Central memory CD8-positive, alpha-beta T cell (primary cell): Measurements from ENCODE around the gene DNAH5.

Experiments used
- ATAC-seq: fragments of 150-1000 bp; cut with Tn5 transposase; replicated peaks from 2 replicates; pipeline ENCODE4 v1.10.0; 2022; ENCODE audit warnings: mild to moderate bottlenecking, moderate FRiP score, moderate number of reproducible peaks; ENCODE audit not compliant: poor library complexity, severe bottlenecking; ENCODE audit errors: extremely low read depth
- DNase-seq, 2 donors: peaks; one replicate each; pipeline ENCODE4 v3.0.0; 2021; ENCODE audit warnings: low spot score in 2 of 2
- H3K27ac Mint-ChIP-seq: one replicate; pipeline ENCODE4 v1.8.0; 2022; ENCODE audit warnings: low read depth, mild to moderate bottlenecking, moderate library complexity, mixed read lengths
- H3K27me3 Mint-ChIP-seq: one replicate; pipeline ENCODE4 v1.8.0; 2022; ENCODE audit warnings: mixed read lengths
- H3K36me3 Mint-ChIP-seq: one replicate; pipeline ENCODE4 v1.8.0; 2022; ENCODE audit warnings: mild to moderate bottlenecking, moderate library complexity, mixed read lengths; ENCODE audit not compliant: insufficient read depth
- H3K4me1 Mint-ChIP-seq: one replicate; pipeline ENCODE4 v1.8.0; 2022; ENCODE audit warnings: mixed read lengths
- H3K4me3 Mint-ChIP-seq: one replicate; pipeline ENCODE4 v1.8.0; 2022; ENCODE audit warnings: mild to moderate bottlenecking, moderate library complexity, mixed read lengths
- H3K9me3 Mint-ChIP-seq: one replicate; pipeline ENCODE4 v1.8.0; 2022; ENCODE audit warnings: mixed read lengths

DNAH5 gene

GRCh38 chr5:13930541-13931171 is 13.8 kb downstream of the DNAH5 start:
- no peak for ATAC-seq
- Mint-ChIP-seq H3K27ac (no peak overlapping the region), H3K4me3 (no peak overlapping the region), H3K9me3 (peaks cover 6% of the 10 kb centered on the region), H3K36me3 (no peaks in the 10 kb centered on the region), H3K4me1 (no peaks in the 10 kb centered on the region), H3K27me3 (no peaks in the 10 kb centered on the region)
- no peak for DNase-seq

- no peaks in the 10 kb centered on the region for H3K27me3 Mint-ChIP-seq
- ATAC-seq: no peak
- no peak for DNase-seq
Measured at GRCh38 chr5:13926731-13927130, 17.8 kb downstream of the DNAH5 start.

GRCh38 chr5:13921578-13921977 is 22.9 kb downstream of the DNAH5 start:
- Mint-ChIP-seq H3K27me3 (no peaks in the 10 kb centered on the region), H3K4me3 (no peak overlapping the region), H3K27ac (no peak overlapping the region), H3K9me3 (peaks cover 15% of the 10 kb centered on the region), H3K4me1 (no peaks in the 10 kb centered on the region), H3K36me3 (no peaks in the 10 kb centered on the region)
- no peak for ATAC-seq
- DNase-seq: no peak

More at GRCh38 chr5:13926731-13927130, 17.8 kb downstream of the DNAH5 start:
- no peak overlapping the region for H3K4me3 Mint-ChIP-seq
- peaks cover 9% of the 10 kb centered on the region for H3K9me3 Mint-ChIP-seq
- no peaks in the 10 kb centered on the region for H3K36me3 Mint-ChIP-seq
- H3K4me1 Mint-ChIP-seq: no peaks in the 10 kb centered on the region
- no peak overlapping the region for H3K27ac Mint-ChIP-seq

- ATAC-seq (no peak), DNase-seq (no peak)
- no peaks in the 10 kb centered on the region for H3K4me1 Mint-ChIP-seq
- H3K9me3 Mint-ChIP-seq: peaks cover 8% of the 10 kb centered on the region
- no peak overlapping the region for H3K27ac Mint-ChIP-seq
- H3K4me3 Mint-ChIP-seq: no peak overlapping the region
- no peaks in the 10 kb centered on the region for H3K27me3 Mint-ChIP-seq
- no peaks in the 10 kb centered on the region for H3K36me3 Mint-ChIP-seq
Measured at GRCh38 chr5:13919786-13920185, 24.7 kb downstream of the DNAH5 start.

GRCh38 chr5:13919087-13919486 is 25.4 kb downstream of the DNAH5 start:
- H3K9me3 Mint-ChIP-seq: peaks cover 8% of the 10 kb centered on the region
- H3K36me3 Mint-ChIP-seq: no peaks in the 10 kb centered on the region
- H3K27me3 Mint-ChIP-seq: no peaks in the 10 kb centered on the region
- no peaks in the 10 kb centered on the region for H3K4me1 Mint-ChIP-seq
- H3K27ac Mint-ChIP-seq: no peak overlapping the region
- no peak for DNase-seq
- no peak for ATAC-seq
- H3K4me3 Mint-ChIP-seq: no peak overlapping the region

GRCh38 chr5:13917061-13917460 is 27.4 kb downstream of the DNAH5 start:
- no peak for DNase-seq
- no peaks in the 10 kb centered on the region for H3K27me3 Mint-ChIP-seq
- H3K4me1 Mint-ChIP-seq: no peaks in the 10 kb centered on the region
- no peak for ATAC-seq
- H3K36me3 Mint-ChIP-seq: no peaks in the 10 kb centered on the region
- H3K4me3 Mint-ChIP-seq: no peak overlapping the region
- H3K27ac Mint-ChIP-seq: no peak overlapping the region
- H3K9me3 Mint-ChIP-seq: peaks cover 8% of the 10 kb centered on the region

GRCh38 chr5:13913962-13914361 is 30.5 kb downstream of the DNAH5 start:
- Mint-ChIP-seq H3K27me3 (no peaks in the 10 kb centered on the region), H3K4me1 (no peaks in the 10 kb centered on the region), H3K9me3 (no peaks in the 10 kb centered on the region), H3K27ac (no peak overlapping the region), H3K4me3 (no peak overlapping the region), H3K36me3 (no peaks in the 10 kb centered on the region)
- ATAC-seq (no peak), DNase-seq (no peak)

- DNase-seq: no peak
- H3K27ac Mint-ChIP-seq: no peak overlapping the region
- ATAC-seq: no peak
- H3K4me3 Mint-ChIP-seq: no peak overlapping the region
- no peaks in the 10 kb centered on the region for H3K4me1 Mint-ChIP-seq
- H3K9me3 Mint-ChIP-seq: no peaks in the 10 kb centered on the region
- H3K36me3 Mint-ChIP-seq: no peaks in the 10 kb centered on the region
- H3K27me3 Mint-ChIP-seq: no peaks in the 10 kb centered on the region
Measured at GRCh38 chr5:13910637-13911288, 33.7 kb downstream of the DNAH5 start.

- H3K4me1 Mint-ChIP-seq: no peaks in the 10 kb centered on the region
- H3K36me3 Mint-ChIP-seq: no peaks in the 10 kb centered on the region
- H3K9me3 Mint-ChIP-seq: no peaks in the 10 kb centered on the region
- ATAC-seq (no peak), DNase-seq (no peak)
- H3K27ac Mint-ChIP-seq: no peak overlapping the region
- H3K27me3 Mint-ChIP-seq: no peaks in the 10 kb centered on the region
- H3K4me3 Mint-ChIP-seq: no peak overlapping the region
Measured at GRCh38 chr5:13910201-13910600, 34.3 kb downstream of the DNAH5 start.

- H3K27me3 Mint-ChIP-seq: no peaks in the 10 kb centered on the region
- ATAC-seq (no peak), DNase-seq (no peak)
- H3K4me1 Mint-ChIP-seq: no peaks in the 10 kb centered on the region
- H3K9me3 Mint-ChIP-seq: no peaks in the 10 kb centered on the region
- no peak overlapping the region for H3K4me3 Mint-ChIP-seq
- H3K36me3 Mint-ChIP-seq: no peaks in the 10 kb centered on the region
- no peak overlapping the region for H3K27ac Mint-ChIP-seq
Measured at GRCh38 chr5:13909271-13909670, 35.2 kb downstream of the DNAH5 start.

GRCh38 chr5:13898569-13898968 is 45.9 kb downstream of the DNAH5 start:
- Mint-ChIP-seq H3K36me3 (no peaks in the 10 kb centered on the region), H3K4me3 (no peak overlapping the region), H3K9me3 (peaks cover 20% of the 10 kb centered on the region), H3K27ac (no peak overlapping the region), H3K27me3 (no peaks in the 10 kb centered on the region), H3K4me1 (no peaks in the 10 kb centered on the region)
- ATAC-seq (no peak), DNase-seq (no peak)

- Mint-ChIP-seq H3K4me3 (no peak overlapping the region), H3K4me1 (no peaks in the 10 kb centered on the region), H3K27me3 (no peaks in the 10 kb centered on the region), H3K9me3 (peaks cover 9% of the 10 kb centered on the region), H3K27ac (no peak overlapping the region), H3K36me3 (no peaks in the 10 kb centered on the region)
- no peak for DNase-seq
- no peak for ATAC-seq
Measured at GRCh38 chr5:13878357-13878756, 66.1 kb downstream of the DNAH5 start.

GRCh38 chr5:13866792-13867191 is 77.7 kb downstream of the DNAH5 start:
- no peaks in the 10 kb centered on the region for H3K4me1 Mint-ChIP-seq
- no peak overlapping the region for H3K27ac Mint-ChIP-seq
- H3K36me3 Mint-ChIP-seq: no peaks in the 10 kb centered on the region
- no peak overlapping the region for H3K4me3 Mint-ChIP-seq
- no peaks in the 10 kb centered on the region for H3K27me3 Mint-ChIP-seq
- DNase-seq (no peak), ATAC-seq (no peak)
- H3K9me3 Mint-ChIP-seq: peaks cover 11% of the 10 kb centered on the region
